GM19324 (cell line): Measurements from ENCODE around the gene CCDC179.
A peak's percentile ranks its signal among the peaks of the same experiment; 100 is the strongest.

Experiments
- ATAC-seq: cut with Tn5 transposase; IDR thresholded peaks from one replicate; pipeline ENCODE4 v1.9.1; 2021; ENCODE audit warnings: mild to moderate bottlenecking, moderate library complexity; ENCODE audit not compliant: unreplicated experiment, low FRiP score

CCDC179 gene

DNA sequence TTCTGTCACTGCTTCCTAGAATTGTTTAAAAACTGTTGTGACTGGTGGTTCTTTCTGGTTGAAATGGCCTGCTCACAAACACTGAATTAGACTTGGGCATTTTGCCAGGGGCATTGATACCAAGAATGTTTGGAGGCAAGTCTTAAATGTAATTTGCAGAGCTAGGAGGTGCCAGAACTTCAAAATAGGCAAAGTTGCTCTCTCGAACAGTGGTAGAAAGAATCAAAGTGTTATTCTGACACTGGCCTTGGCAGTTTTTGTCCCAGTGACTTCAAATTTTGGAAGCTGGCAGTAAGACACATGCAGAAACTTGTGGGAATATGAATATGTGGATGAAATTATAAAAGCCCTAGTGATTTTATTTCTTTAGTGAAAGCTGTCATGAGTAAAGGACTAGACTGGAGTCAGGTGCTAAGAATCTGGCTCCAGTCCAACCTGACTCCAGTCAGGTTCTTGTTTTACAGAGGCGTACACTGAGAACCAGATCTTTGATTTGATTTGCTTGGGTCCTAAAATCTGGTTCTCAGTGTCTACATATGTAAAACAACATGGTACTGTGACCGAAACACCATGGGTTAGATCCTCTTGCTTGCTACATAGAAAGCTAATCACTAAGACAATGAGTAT, 51.6 kb downstream of the CCDC179 start:
- peak; percentile 43 for ATAC-seq

DNA sequence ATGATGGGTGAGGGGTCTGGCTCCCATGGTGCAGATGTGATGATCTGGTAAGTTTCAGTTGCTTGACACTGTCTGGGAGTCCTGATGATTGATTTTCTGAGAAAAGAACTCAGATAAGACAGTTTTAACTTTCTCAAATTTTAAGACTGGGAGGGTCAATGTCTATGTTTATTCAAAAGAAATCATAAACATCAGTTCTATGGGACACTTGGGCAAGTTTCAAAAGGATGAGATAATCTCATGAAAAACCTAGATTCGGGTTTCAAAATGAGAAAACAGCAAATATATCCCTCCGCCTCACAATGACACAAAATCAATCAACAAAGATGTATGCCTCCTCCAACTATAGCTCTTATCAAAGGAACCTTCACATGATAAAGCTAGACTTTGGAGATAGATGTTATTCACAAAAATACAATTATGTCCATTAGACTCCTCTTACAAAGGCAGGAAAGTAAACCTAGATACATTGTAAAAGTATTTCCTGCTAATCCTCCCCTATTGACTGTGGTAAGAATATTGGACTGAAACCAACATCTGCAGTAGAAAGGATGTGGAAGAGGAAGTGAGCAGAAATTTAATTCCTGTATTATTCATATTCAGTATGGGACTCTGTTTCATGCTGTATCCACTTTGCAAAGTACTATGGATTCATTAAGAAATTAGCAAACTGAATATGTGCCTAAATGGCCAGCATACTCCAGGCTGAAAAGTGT, 52.3 kb downstream of the CCDC179 start:
- peak; percentile 85 for ATAC-seq

DNA sequence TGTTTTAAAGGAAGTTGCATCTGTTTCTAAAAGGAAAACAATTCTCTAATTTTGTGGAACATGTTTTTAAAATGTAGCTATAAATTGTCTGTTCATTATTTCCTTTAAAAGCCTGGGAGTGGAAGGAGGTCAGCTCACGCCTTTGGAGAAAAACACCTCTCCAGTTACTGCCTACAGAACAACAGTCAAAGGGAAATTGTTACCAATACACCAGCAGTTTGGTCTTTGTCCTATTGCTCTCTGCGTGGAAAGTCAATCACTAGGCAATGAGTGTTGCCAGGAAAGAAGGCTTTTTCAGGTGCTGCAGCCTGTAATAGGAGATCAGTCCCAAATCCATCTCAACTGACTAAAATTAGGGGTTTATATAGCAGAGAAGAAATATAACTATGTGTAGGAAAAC, 52.9 kb downstream of the CCDC179 start:
- no peak for ATAC-seq

DNA sequence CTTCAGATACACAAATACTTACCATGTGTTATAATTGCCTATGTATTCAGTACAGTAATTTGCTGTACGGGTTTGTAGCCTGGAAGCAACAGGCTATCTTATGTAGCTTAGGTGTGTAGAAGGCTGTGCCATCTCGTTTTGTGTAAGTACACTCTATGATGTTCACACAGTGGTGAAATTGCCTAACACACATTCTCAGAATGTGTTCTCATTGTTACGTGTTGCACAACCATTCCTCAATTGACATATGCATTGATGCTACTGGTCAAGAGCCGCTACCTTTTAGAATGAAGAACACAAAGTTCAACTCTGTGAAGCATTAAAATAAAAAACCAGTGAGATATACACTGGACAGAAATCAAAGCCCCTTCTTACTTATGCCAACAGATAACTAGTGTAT, 57.4 kb downstream of the CCDC179 start:
- ATAC-seq, result no peak

DNA sequence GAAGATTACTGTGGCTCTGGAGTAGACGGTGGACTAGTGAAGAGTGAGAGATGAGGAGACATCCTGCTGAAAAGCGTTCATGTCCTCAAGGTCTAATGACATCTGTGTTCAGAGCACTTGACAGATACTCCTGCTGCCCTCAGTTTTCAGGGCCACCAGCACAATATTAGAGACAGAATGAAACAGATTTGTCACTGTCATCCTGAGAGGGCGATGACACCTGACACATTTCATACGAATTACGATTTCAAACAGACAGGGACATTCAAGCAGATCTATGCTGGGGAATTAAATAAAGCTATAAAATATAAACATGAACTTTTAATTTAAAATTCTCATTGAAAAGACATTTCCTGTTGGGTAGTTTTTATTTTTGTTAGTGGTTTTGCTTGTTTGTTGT, 59.8 kb downstream of the CCDC179 start:
- no peak for ATAC-seq

DNA sequence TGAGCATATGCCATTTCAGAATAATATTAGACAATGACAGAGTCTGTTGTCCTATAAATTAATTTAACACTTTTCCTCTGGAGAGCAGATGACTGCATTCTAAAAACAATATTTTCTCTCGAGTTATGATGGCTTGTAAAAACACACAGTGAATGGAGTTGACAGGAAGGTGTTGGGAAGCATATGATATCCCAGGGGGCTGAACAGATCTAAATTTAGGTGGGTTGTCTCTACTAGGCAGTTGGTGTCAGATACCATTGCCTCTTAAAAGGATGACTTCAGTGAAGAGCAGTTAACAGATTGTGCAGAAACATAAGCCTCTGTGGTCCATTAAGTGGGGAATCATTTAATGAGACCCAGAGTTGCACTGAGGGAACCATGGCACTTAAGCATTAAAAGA, 61.4 kb downstream of the CCDC179 start:
- no peak for ATAC-seq

DNA sequence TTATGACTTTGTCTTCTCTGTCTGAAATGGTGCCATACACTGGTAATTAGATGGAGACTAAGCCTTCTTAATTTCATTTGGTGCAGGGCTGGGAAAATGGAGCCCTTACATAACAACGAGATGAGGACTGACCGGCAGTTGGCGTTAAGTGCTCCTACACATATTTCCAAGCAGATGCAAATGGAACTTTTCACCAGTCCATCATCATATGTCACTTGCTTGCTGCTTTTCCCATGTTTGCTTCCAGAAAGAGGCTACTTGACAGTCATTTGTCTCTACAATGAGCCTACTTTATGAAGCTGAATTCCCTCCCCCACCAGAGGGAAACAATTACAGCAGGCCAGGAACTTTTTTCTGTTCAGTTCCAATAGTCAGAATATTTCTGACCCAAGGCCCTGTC, 63.2 kb downstream of the CCDC179 start:
- ATAC-seq, result no peak
